Activated naive CD8-positive, alpha-beta T cell treated with anti-CD3 and anti-CD28 coated beads for 36 hours (primary cell): ENCODE results near the gene MTARC1. TPM values are rescaled to one million over a fixed set of nuclear protein-coding genes. Genes with fewer than 3 reads are reported as not detected.
A peak's percentile ranks its signal among the peaks of the same experiment; 100 is the strongest.

Experiments used
- DNase-seq: peaks from one replicate; pipeline ENCODE4 v3.0.0; 2021
- H3K27ac Mint-ChIP-seq: one replicate; pipeline ENCODE4 v1.8.0; 2022; ENCODE audit warnings: mild to moderate bottlenecking, moderate library complexity, mixed read lengths
- H3K27me3 Mint-ChIP-seq: one replicate; pipeline ENCODE4 v1.8.0; 2022; ENCODE audit warnings: mild to moderate bottlenecking, mixed read lengths
- H3K36me3 Mint-ChIP-seq: one replicate; pipeline ENCODE4 v1.8.0; 2021; ENCODE audit warnings: mild to moderate bottlenecking, mixed read lengths
- H3K4me1 Mint-ChIP-seq: one replicate; pipeline ENCODE4 v1.8.0; 2021; ENCODE audit warnings: mixed read lengths
- H3K4me3 Mint-ChIP-seq: one replicate; pipeline ENCODE4 v1.8.0; 2022; ENCODE audit warnings: mild to moderate bottlenecking, moderate library complexity, mixed read lengths
- H3K9me3 Mint-ChIP-seq: one replicate; pipeline ENCODE4 v1.8.0; 2022; ENCODE audit warnings: mixed read lengths
- total RNA-seq, 2 experiments: library from RNA; stranded (reverse); gene quantifications; one replicate each; pipeline ENCODE4 v1.2.3, GENCODE V29; 2021

Gene MTARC1
- total RNA-seq, 2 experiments from 2014 or later: 0.33 TPM; not detected in 1

DNA sequence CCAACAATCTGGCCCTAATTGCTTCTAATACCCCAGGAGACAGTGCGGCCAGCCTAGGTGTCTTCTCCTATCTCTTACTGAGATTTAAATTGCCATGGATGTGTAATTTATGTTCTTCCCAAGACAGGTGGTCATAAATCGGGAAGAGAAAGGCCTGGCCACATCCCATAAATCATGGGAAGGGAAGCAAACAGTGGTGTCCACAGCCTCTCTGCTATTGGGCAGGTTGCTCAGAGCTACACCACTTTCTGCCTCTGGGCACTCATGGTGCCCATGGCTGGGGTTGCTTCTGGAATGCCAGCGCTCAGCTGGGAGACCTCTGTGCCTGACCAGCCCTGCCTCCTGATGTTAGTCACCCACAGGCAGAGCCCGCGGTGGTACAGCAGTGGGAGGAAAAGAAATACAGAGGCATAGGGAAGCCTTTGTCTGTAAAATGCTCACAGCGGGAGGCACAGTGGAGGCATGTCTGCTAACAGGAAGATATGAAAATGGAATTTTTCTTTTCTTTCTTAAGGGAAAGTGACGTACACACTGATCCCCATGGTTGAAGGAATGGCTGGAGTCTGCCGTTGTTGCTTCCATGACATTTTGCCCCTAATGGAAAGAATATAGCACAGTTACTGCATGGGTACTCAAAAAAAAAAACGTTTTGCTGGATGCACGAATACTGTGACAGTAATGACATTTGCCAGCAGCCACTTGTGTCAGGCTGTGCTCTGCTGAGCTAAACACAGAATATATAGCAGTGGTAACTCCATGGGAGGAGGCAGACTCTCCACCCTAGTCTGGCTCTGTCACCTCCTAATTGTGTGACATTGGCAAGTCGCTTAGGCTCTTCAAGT lies 21.9 kb downstream of the MTARC1 start:
- H3K9me3 Mint-ChIP-seq: no peaks in the 10 kb centered on the region
- peaks cover 2% of the 10 kb centered on the region for H3K4me1 Mint-ChIP-seq
- no peak overlapping the region for H3K27ac Mint-ChIP-seq
- no peak overlapping the region for H3K4me3 Mint-ChIP-seq
- DNase-seq: no peak
- H3K27me3 Mint-ChIP-seq: peaks cover 33% of the 10 kb centered on the region
- no peaks in the 10 kb centered on the region for H3K36me3 Mint-ChIP-seq

DNA sequence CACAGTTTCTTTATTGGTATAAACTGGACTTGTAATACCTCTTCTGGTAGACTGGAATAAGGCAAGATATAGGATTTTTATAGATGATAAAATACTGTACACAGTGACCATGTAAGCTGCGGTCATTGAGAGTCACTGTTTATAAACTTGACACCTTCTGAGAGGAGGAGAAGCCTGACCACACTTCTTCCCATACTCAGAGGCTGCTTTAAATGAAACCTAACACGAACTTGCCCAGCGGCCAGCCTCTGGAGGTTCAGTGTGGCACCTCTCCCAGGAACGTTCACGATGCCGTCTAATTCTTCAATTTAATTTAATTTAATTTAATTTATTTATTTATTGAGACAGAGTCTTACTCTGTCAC lies 22.5 kb downstream of the MTARC1 start:
- Mint-ChIP-seq H3K4me3 (no peak overlapping the region), H3K27me3 (peaks cover 37% of the 10 kb centered on the region), H3K27ac (no peak overlapping the region), H3K36me3 (no peaks in the 10 kb centered on the region), H3K9me3 (no peaks in the 10 kb centered on the region), H3K4me1 (peaks cover 2% of the 10 kb centered on the region)
- DNase-seq: no peak

DNA sequence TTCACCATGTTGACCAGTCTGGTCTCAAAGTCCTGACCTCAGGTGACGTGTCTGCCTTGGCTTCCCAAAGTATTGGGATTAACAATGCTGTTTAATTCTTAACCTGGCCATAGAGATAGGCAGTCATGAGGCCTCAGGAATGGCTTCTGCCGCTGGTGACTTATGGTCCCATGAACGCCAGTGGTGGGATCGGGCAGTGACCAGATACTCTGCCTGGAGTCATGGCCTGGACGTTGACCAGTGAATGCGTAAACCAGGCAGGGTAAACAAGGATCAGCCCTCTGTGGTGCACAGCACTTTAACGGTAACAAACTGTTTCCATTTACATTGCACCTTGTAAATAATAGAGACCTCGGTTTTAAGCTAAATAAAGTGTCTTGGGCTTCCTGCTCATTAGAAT lies 23.0 kb downstream of the MTARC1 start:
- no peak for DNase-seq
- H3K4me1 Mint-ChIP-seq: peaks cover 2% of the 10 kb centered on the region
- no peak overlapping the region for H3K27ac Mint-ChIP-seq
- no peak overlapping the region for H3K4me3 Mint-ChIP-seq
- H3K9me3 Mint-ChIP-seq: no peaks in the 10 kb centered on the region
- peaks cover 37% of the 10 kb centered on the region for H3K27me3 Mint-ChIP-seq
- no peaks in the 10 kb centered on the region for H3K36me3 Mint-ChIP-seq

DNA sequence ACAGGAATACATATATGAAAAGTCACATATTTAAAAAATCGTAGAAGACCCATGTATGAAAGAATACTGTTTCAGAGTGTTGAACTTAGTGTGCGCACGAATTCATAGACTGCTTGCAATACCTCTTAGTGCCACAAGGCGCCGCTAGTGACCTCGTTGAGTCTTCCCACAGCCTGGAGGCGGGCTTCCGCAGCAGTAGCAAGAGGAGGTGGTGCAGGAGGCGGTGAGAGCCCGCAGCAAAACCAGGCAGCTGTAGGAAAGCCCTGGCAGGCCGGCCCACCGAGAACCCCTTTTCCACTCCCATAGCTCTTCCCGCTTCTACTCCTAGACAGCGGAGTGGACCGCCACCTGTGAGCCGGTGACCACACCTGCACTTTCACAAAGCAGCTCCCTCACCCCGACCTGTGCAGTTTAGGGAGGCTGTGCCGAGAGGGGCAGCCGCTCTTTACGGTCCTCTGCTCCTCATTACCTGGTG lies 23.5 kb downstream of the MTARC1 start:
- H3K27me3 Mint-ChIP-seq: peaks cover 34% of the 10 kb centered on the region
- peak overlapping the region; percentile 58 for H3K4me3 Mint-ChIP-seq
- H3K36me3 Mint-ChIP-seq: no peaks in the 10 kb centered on the region
- H3K27ac Mint-ChIP-seq: no peak overlapping the region
- no peaks in the 10 kb centered on the region for H3K9me3 Mint-ChIP-seq
- DNase-seq: peak; percentile 63
- H3K4me1 Mint-ChIP-seq: peaks cover 2% of the 10 kb centered on the region

DNA sequence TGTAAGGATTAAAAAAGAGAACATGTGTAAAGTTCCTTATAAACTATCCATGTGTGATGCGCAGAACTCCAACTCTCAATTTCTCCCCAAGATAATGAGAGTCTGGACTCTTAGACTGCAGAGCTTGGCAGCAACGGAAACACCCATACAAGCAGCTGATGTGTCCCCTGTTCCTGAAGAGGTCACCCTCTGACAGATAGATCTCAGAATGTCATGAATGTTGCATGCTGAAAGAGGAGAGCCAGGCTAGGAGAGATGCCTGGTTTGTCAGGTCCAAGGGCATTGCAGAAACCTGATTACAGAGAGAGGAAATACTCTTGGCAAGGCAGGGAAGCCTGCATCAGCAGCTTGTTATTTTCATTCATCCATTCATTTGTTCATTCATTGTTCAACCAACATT lies 24.2 kb downstream of the MTARC1 start:
- peaks cover 34% of the 10 kb centered on the region for H3K27me3 Mint-ChIP-seq
- H3K4me1 Mint-ChIP-seq: peaks cover 2% of the 10 kb centered on the region
- no peak overlapping the region for H3K4me3 Mint-ChIP-seq
- no peaks in the 10 kb centered on the region for H3K36me3 Mint-ChIP-seq
- no peak overlapping the region for H3K27ac Mint-ChIP-seq
- DNase-seq: no peak
- H3K9me3 Mint-ChIP-seq: no peaks in the 10 kb centered on the region

DNA sequence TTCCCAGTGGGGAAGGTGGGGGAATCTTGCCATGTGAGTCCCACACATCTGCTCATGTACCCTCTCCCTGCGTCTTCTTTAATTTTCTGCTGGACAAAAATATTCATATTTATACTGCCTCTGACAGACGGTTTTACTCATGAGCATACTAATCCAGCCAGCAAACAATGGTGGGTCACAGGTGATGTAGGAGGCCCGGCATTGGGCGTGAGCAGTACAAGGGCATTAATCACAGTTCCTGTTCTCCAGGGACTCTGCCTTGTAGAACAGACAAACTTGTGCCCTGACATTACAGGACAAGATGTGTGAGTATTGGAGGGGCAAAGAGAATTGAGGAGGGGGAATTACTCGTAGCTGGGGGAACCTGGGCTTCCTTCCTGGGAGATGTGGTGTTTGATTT lies 25.0 kb downstream of the MTARC1 start:
- peaks cover 2% of the 10 kb centered on the region for H3K4me1 Mint-ChIP-seq
- peaks cover 34% of the 10 kb centered on the region for H3K27me3 Mint-ChIP-seq
- no peaks in the 10 kb centered on the region for H3K9me3 Mint-ChIP-seq
- H3K36me3 Mint-ChIP-seq: no peaks in the 10 kb centered on the region
- no peak overlapping the region for H3K27ac Mint-ChIP-seq
- no peak for DNase-seq
- H3K4me3 Mint-ChIP-seq: no peak overlapping the region

DNA sequence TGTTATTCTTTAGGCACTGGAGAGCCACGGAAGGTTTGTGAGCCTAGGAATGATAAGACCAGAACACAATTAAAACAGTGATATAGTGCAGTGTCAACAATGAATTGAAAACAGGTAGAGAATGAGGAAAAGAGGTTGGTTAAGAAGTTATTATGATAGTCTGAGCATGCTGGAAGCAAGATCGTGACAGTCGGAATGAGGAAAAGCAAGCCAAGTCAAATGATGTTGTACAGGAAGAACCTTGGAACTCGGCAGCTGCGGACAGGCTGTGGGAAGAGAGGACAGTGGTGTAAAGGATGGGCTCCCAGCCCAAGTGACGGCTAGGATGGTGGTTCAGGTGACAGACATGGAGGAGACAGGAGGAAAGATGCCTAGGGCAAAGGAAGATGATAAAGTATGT lies 25.6 kb downstream of the MTARC1 start:
- Mint-ChIP-seq H3K27me3 (peaks cover 34% of the 10 kb centered on the region), H3K27ac (no peak overlapping the region), H3K4me1 (peaks cover 2% of the 10 kb centered on the region)

DNA sequence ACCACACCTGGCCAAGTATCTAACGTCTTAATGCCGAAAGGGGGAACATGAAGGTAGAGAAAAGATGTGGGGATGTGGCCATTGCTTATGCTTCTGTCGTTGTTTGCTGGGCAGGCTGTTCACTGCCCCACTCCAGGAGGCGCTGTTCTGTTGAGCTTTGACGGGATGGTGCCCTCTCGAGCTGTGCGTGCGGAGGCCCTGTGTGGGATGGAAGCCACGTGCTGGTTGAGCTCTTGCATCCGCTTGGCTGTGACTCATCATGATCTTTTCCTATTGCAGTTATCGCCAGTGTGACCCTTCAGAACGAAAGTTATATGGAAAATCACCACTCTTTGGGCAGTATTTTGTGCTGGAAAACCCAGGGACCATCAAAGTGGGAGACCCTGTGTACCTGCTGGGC lies 26.3 kb downstream of the MTARC1 start:
- no peak for DNase-seq
- no peak overlapping the region for H3K27ac Mint-ChIP-seq
- no peaks in the 10 kb centered on the region for H3K9me3 Mint-ChIP-seq
- H3K27me3 Mint-ChIP-seq: peaks cover 34% of the 10 kb centered on the region
- H3K36me3 Mint-ChIP-seq: no peaks in the 10 kb centered on the region
- peaks cover 2% of the 10 kb centered on the region for H3K4me1 Mint-ChIP-seq
- no peak overlapping the region for H3K4me3 Mint-ChIP-seq

More for the DNA sequence above, 25.6 kb downstream of the MTARC1 start:
- H3K9me3 Mint-ChIP-seq: no peaks in the 10 kb centered on the region
- no peaks in the 10 kb centered on the region for H3K36me3 Mint-ChIP-seq
- no peak for DNase-seq
- no peak overlapping the region for H3K4me3 Mint-ChIP-seq

DNA sequence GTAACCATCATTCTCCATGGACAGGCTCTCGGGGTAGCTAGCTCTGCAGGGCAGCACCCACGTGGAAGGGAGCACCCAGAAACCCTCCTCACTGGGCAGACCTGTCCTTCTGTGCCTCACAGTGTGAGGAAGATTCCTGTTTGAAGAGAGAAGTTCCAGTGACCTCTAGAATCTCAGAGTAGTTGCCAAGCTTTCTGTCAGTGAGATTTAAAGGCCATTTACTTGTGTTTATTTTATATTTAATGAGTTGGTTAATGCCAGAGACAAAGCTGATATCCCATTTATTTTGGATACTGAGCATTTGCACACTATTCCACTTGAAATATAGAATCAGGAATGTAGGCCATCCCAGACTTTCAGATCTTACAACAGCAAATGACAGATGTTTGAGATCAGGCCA lies 28.7 kb downstream of the MTARC1 start:
- Mint-ChIP-seq H3K4me1 (peaks cover 1% of the 10 kb centered on the region), H3K4me3 (no peak overlapping the region), H3K27ac (no peak overlapping the region), H3K9me3 (no peaks in the 10 kb centered on the region), H3K36me3 (no peaks in the 10 kb centered on the region), H3K27me3 (peaks cover 26% of the 10 kb centered on the region)
- DNase-seq: no peak

DNA sequence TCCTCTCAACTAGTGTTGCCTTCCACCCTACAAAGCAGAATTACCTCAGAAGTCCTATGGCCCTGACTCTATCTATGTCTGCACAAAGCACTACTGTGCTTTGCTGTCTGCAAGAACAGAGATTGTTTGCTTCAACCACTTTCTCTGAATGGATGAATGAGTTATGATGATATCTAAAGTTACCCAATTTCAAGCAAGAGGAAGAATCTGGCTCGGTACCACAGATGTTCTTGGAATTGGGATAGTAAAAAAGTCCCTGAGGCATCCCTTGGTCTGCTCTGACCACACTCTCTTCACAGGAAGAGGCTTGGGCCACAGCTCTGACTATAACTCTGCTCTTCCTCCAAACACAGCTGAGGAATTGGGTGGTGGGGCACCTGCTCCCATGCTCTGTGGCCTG lies 31.2 kb downstream of the MTARC1 start:
- no peak overlapping the region for H3K4me3 Mint-ChIP-seq
- H3K36me3 Mint-ChIP-seq: no peaks in the 10 kb centered on the region
- no peak overlapping the region for H3K27ac Mint-ChIP-seq
- peaks cover 17% of the 10 kb centered on the region for H3K27me3 Mint-ChIP-seq
- H3K9me3 Mint-ChIP-seq: no peaks in the 10 kb centered on the region
- H3K4me1 Mint-ChIP-seq: no peaks in the 10 kb centered on the region
- DNase-seq: no peak

DNA sequence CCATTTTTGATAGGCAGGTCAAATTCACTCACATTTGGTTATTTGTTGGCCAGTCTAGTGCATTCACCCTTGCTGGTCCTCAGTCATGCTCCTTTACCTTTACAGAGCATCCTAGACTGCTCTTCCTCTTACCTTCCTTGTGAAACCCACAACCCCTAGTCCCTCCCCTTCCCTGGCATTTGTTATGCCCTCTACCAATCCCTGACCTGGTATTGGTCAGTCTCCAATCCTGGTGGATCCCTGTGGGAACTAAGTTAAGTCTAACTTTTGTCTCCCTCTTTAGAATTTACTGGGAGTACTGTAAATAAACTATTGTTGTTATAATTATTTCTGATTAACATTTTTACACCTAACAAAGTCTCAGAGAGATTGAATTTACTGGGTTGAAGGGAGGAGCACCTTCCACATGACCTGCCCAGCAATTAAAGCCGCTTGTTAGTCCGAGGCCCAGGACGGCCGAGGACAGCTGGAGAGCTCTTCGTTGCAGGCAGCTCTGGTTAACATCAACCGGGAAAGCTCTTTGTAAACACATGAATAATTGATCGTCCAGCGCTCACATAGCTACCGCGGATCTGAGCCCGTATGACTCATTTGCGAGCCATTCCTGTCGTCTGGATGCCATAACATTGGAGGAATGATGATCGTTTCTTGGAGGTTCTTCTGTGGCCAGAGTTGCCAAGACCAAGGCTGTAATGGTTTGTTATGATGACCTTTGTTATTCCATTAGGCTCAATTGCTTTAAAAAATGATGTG lies 31.9 kb downstream of the MTARC1 start:
- no peaks in the 10 kb centered on the region for H3K36me3 Mint-ChIP-seq
- no peak overlapping the region for H3K4me3 Mint-ChIP-seq
- no peak overlapping the region for H3K27ac Mint-ChIP-seq
- peaks cover 15% of the 10 kb centered on the region for H3K27me3 Mint-ChIP-seq
- H3K9me3 Mint-ChIP-seq: no peaks in the 10 kb centered on the region
- DNase-seq: no peak
- H3K4me1 Mint-ChIP-seq: no peaks in the 10 kb centered on the region

DNA sequence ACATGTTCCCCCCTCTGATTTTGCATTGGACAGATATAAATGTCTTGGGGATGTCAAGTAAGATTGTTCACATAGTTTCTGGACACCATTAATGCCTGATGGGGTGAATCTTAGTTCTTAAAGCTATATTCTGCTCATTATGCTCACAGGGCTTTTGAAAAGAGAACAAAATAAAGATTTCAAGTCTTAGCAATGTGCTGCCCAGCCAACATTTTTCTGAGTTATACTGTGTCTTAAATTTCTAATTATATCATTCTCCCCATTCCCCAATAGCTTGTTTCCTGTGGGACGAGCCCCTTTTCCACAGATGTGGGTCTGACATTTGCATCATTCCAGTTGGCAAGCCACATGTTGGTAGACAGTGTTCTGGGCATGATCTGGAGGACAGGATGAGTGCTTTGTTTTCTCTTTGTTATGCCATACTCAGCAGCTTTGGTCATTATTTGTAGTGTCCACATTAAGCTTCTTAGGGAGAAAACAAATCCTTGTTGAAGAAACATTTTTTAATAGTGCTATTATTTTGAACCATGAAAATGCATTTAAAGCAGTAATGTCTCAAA lies 32.8 kb downstream of the MTARC1 start:
- DNase-seq: no peak
- Mint-ChIP-seq H3K27ac (no peak overlapping the region), H3K27me3 (peaks cover 10% of the 10 kb centered on the region), H3K36me3 (no peaks in the 10 kb centered on the region), H3K9me3 (no peaks in the 10 kb centered on the region), H3K4me3 (no peak overlapping the region), H3K4me1 (no peaks in the 10 kb centered on the region)

DNA sequence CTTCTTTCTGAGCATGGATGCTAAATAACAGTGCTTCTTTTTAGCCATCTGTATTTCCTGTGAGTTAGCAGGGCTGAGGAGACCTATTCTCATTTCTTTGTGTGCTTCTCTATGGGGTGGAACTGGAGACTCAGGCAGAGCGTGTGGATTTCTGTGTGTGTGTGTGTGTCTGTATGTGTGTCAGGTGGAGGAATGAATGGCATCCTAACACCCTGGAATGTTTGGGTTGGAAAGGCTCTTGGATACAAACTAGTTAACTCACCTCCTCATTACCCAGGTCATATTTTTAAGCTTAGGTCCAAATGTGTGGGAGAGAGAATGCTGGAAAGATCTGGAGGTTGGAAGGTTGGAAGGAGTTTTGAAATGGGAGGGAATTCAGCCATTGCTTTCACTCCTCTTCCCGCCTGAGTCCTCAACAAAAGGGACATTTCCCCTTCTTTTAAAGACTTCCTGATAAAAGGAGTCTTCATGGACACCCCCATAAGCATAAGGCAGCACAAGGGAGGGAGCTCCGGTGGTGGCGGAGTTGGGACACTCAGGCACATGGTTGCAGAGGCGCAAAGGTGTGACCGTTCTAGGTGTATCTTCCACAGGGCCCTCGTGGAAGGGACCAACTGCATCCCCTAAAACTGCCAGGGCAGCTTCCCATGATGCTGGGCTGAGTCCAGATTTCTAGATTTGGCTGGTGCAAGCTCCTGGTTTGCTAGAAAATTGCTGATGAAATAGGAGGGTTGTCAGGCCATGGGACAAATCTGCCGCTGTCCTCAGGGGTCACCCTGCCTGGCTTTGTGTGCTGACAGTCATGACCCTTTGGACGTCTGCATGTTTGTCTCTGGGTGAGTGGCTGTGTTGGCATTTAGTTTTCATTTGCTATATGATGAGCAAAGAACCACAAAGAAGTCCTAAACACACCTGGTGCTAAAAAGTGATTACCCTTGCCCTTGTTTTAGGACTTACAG lies 37.6 kb downstream of the MTARC1 start:
- no peak for DNase-seq
- H3K9me3 Mint-ChIP-seq: no peaks in the 10 kb centered on the region
- H3K27me3 Mint-ChIP-seq: peaks cover 18% of the 10 kb centered on the region
- H3K36me3 Mint-ChIP-seq: no peaks in the 10 kb centered on the region
- H3K4me3 Mint-ChIP-seq: no peak overlapping the region
- H3K4me1 Mint-ChIP-seq: no peaks in the 10 kb centered on the region
- H3K27ac Mint-ChIP-seq: no peak overlapping the region

DNA sequence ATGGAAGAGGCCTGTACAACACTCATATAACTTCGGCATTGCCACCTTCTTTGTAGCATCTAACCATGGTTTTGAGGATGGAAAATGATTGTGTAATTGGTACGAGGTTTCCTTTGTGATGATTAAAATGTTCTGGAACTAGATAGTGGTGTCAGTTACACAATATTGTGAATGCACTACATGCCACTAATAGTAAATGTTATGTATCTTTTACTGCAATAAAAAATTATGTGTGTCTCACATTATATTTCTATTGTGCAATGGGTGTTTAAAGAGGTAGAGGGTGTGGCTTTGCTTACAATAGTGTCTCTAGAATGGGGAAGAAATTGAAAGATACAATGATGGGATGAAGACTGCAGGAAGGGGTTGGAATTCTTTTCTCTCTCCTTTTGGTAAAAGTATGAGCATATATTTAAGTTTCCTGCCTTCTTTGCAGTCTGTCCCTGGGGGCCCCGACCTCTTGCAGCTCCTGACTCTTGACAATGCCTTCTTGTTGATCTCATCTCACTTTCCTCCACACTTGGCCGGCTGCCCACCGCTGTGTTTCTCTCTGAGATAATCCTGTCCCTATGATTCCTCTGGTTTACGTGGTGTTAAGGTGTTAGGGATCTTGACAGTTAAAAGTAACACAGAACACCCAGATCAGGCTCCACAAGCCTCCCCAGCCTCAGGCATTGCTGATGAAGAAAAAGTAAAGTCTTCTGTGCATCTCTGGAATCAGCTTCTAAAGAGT lies 39.3 kb downstream of the MTARC1 start:
- Mint-ChIP-seq H3K4me3 (no peak overlapping the region), H3K27me3 (peaks cover 22% of the 10 kb centered on the region), H3K27ac (no peak overlapping the region), H3K36me3 (no peaks in the 10 kb centered on the region), H3K4me1 (no peaks in the 10 kb centered on the region), H3K9me3 (no peaks in the 10 kb centered on the region)
- DNase-seq: no peak
